Central memory CD8-positive, alpha-beta T cell (primary cell): ENCODE data around the gene KAT14.
"Not testable (repeated sequence)": the region's sequence is repeated elsewhere in the genome, so short reads cannot be mapped to it uniquely, and the experiment has no call there.

ENCODE experiments used
- ATAC-seq: fragments of 150-1000 bp; cut with Tn5 transposase; replicated peaks from 2 replicates; pipeline ENCODE4 v1.10.0; 2022; ENCODE audit warnings: mild to moderate bottlenecking, moderate FRiP score, moderate number of reproducible peaks; ENCODE audit not compliant: poor library complexity, severe bottlenecking; ENCODE audit errors: extremely low read depth
- DNase-seq, 2 donors: peaks; one replicate each; pipeline ENCODE4 v3.0.0; 2021; ENCODE audit warnings: low spot score in 2 of 2
- H3K27ac Mint-ChIP-seq: one replicate; pipeline ENCODE4 v1.8.0; 2022; ENCODE audit warnings: low read depth, mild to moderate bottlenecking, moderate library complexity, mixed read lengths
- H3K27me3 Mint-ChIP-seq: one replicate; pipeline ENCODE4 v1.8.0; 2022; ENCODE audit warnings: mixed read lengths
- H3K36me3 Mint-ChIP-seq: one replicate; pipeline ENCODE4 v1.8.0; 2022; ENCODE audit warnings: mild to moderate bottlenecking, moderate library complexity, mixed read lengths; ENCODE audit not compliant: insufficient read depth
- H3K4me1 Mint-ChIP-seq: one replicate; pipeline ENCODE4 v1.8.0; 2022; ENCODE audit warnings: mixed read lengths
- H3K4me3 Mint-ChIP-seq: one replicate; pipeline ENCODE4 v1.8.0; 2022; ENCODE audit warnings: mild to moderate bottlenecking, moderate library complexity, mixed read lengths
- H3K9me3 Mint-ChIP-seq: one replicate; pipeline ENCODE4 v1.8.0; 2022; ENCODE audit warnings: mixed read lengths

KAT14 gene

DNA sequence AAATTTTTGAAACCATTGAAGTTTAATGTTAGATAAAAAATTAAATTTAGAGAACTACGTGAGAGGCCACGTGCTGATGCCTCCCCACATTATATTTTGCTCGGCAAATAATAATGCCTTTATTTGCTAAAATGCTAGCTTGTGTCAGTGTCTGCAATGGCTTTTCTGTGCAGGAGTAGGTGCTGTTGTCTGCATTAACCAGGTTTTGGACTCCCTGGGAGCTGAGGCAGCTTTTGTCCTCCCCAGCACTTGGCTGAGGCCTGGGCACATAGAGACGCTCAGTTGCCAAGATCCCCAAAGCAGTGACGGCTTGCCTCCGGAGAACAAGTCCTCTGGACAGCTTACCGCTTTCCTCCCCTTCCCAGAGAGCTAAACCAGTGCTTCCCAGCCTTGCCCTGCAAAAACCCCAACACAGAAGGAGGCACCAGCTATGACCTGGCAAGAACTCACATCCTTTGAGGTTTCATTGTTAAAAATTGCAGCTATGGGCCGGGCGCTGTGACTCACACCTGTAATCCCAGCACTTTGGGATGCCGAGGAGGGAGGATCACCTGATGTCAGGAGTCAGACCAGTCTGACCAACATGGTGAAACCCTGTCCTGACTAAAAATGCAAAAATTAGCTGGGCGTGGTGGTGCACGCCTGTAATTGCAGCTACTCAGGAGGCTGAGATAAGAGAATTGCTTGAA lies 59.9 kb downstream of the KAT14 start:
- H3K9me3 Mint-ChIP-seq, result peaks cover 13% of the 10 kb centered on the region
- H3K27ac Mint-ChIP-seq, result no peak overlapping the region
- H3K4me3 Mint-ChIP-seq, result no peak overlapping the region
- no peak for DNase-seq
- no peaks in the 10 kb centered on the region for H3K27me3 Mint-ChIP-seq
- no peak for ATAC-seq
- H3K4me1 Mint-ChIP-seq, result no peaks in the 10 kb centered on the region
- H3K36me3 Mint-ChIP-seq, result no peaks in the 10 kb centered on the region

DNA sequence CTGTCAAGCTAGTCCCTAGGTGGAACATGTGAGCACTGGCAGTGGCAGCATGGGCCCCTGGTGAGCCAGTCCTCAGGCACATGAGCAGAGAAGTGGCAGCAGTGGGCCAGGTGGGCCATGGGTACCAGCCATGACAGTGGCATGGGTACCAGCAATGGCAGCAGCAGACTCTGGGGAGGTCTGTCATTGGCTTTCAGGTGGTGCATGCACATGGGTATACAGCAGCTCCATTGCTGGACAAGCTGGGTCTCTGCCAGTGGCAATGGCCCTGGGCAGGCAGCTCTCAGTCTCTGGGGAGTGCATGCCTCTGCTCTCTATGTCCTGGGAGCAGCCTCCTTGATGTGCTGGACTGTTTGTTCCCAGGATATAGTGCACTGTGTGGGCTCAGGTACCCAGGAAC lies 65.3 kb downstream of the KAT14 start:
- peaks cover 8% of the 10 kb centered on the region for H3K27me3 Mint-ChIP-seq
- no peak overlapping the region for H3K27ac Mint-ChIP-seq
- no peaks in the 10 kb centered on the region for H3K36me3 Mint-ChIP-seq
- H3K4me3 Mint-ChIP-seq, result no peak overlapping the region
- ATAC-seq (no peak), DNase-seq (no peak)
- H3K4me1 Mint-ChIP-seq, result no peaks in the 10 kb centered on the region
- H3K9me3 Mint-ChIP-seq, result peaks cover 14% of the 10 kb centered on the region

DNA sequence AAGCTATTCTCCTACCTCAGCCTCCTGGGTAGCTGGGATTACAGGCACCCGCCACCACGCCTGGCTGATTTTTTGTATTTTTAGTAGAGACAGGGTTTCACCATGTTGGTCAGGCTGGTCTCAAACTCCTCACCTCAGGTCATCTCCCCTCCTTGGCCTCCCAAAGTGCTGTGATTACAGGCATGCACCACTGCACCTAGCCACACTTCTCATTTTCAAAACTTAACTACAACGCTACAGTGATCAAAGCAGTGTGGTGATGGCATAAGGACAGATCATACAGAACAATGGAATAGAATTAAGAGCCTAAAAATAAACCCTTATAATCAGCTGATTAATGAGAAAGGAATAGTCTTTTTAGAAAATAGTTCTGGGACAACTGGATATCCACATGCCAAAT lies 66.0 kb downstream of the KAT14 start:
- H3K27ac Mint-ChIP-seq, H3K4me3 Mint-ChIP-seq, H3K4me1 Mint-ChIP-seq, ATAC-seq, DNase-seq, H3K36me3 Mint-ChIP-seq, H3K27me3 Mint-ChIP-seq: not testable (repeated sequence)
- H3K9me3 Mint-ChIP-seq, result peaks cover 14% of the 10 kb centered on the region

DNA sequence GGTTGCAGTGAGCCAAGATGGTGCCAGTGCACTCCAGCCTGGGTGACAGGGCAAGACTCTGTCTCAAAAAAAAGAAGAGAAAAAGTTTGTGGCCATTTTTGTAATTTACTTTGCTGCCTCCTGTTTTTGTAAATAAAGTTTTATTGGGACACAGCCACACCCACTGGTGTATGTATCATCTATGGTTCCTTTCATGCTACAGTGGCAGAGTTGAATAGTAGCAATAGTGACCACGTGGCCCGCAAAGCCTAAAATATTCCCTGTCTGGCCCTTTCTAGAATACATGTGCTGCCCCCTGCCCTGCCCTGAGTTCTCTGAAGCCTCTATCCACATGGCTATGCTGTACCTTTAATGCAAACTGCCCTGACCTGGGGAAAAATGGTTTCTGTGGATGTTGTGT lies 75.3 kb downstream of the KAT14 start:
- Mint-ChIP-seq H3K4me1 (no peaks in the 10 kb centered on the region), H3K4me3 (no peak overlapping the region), H3K9me3 (no peaks in the 10 kb centered on the region), H3K36me3 (no peaks in the 10 kb centered on the region), H3K27me3 (peaks cover 29% of the 10 kb centered on the region), H3K27ac (no peak overlapping the region)
- DNase-seq, result no peak
- no peak for ATAC-seq

DNA sequence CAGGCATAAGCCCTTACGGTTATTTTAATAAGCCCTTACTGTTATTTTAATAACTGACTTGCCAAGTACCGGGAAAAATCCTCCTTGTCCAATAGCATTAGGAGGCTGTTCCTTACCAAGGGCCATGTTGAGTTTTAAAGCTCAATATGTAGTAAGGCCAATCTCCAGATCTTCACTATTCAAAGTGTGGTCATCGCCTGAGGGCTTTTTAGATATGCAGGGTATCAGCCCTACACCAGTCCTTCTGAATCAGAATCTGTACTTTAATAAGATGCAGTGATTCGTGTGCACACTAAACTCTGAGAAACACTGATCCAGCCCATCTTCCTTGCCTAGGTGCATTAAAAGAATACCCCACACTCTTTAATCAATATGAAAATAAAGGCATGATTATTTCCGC lies 77.9 kb downstream of the KAT14 start:
- no peak for ATAC-seq
- Mint-ChIP-seq H3K4me1 (no peaks in the 10 kb centered on the region), H3K27ac (no peak overlapping the region), H3K9me3 (no peaks in the 10 kb centered on the region), H3K36me3 (no peaks in the 10 kb centered on the region), H3K27me3 (peaks cover 45% of the 10 kb centered on the region), H3K4me3 (no peak overlapping the region)
- no peak for DNase-seq

DNA sequence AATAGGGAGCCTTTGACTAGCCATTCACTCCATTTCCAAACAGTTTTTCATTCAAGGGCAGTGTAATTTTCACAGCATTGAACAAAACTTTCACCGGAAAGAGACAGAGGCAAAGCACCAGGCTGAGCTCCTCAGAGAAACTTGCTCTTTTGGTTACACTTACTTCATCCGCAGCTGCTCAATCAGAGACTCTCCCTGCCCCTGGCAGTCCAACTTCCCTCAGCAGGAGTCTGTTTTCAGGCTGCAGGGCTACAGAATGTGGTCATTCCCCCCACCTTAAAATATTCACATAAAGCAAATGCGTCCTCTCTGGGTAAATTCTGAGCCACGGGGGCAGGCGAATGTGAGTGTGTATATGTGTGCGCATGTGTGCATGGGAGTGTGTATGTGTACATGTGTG lies 80.6 kb downstream of the KAT14 start:
- H3K36me3 Mint-ChIP-seq, result no peaks in the 10 kb centered on the region
- ATAC-seq (no peak), DNase-seq (no peak)
- H3K4me1 Mint-ChIP-seq, result no peaks in the 10 kb centered on the region
- no peak overlapping the region for H3K27ac Mint-ChIP-seq
- peaks cover 69% of the 10 kb centered on the region for H3K27me3 Mint-ChIP-seq
- H3K9me3 Mint-ChIP-seq, result no peaks in the 10 kb centered on the region
- no peak overlapping the region for H3K4me3 Mint-ChIP-seq

DNA sequence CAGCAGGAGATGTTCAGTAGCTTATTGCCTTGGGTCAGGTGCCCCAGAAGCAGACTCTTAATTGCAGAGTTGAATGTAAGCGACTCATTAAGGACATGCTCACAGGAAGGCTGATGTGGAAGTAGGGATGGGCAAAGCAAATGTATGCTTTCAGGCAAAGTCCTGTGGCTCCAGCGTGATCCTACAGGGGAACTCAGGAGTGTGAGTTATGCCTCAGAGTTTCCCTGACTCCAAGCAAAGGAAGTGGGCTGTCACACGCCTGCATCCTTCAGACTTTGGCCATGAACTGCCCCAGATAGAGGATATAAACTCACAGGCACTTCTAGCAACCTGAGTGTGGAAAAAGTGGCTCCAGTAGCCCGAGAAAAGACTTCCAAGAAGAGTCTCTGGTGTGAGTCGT lies 85.7 kb downstream of the KAT14 start:
- DNase-seq (no peak), ATAC-seq (no peak)
- H3K4me3 Mint-ChIP-seq, result no peak overlapping the region
- H3K27ac Mint-ChIP-seq, result no peak overlapping the region
- H3K36me3 Mint-ChIP-seq, result no peaks in the 10 kb centered on the region
- peaks cover 67% of the 10 kb centered on the region for H3K27me3 Mint-ChIP-seq
- H3K4me1 Mint-ChIP-seq, result no peaks in the 10 kb centered on the region
- no peaks in the 10 kb centered on the region for H3K9me3 Mint-ChIP-seq

DNA sequence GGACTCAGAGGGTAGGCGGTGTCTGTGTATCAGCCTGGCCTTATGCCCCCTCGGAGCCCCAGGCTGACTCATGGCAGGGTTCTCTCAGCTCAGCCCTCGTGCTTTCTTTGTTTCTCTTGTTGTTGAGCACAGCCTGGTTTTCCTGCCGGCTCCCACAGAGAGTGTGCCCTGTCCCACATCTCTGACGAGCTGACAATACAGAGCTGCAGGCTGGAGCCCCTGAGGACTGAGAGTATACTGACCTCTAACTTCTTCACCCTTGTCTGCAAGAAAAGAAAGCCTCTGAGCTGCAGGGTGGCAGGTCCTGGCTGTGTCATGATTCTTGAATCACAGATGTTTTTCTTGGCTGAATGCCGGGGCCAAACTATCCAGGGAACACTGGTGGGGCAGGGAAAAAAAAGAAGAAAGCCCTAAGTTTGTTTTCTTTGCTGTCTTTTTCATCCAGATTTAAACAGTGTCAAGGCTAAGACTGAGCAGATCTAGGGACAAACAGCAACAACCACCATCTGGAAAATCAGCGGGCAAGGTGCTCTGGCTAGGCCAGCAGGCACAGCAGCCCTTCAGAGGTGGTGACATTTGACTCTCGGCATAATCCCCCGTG lies 87.4 kb downstream of the KAT14 start:
- peaks cover 57% of the 10 kb centered on the region for H3K27me3 Mint-ChIP-seq

DNA sequence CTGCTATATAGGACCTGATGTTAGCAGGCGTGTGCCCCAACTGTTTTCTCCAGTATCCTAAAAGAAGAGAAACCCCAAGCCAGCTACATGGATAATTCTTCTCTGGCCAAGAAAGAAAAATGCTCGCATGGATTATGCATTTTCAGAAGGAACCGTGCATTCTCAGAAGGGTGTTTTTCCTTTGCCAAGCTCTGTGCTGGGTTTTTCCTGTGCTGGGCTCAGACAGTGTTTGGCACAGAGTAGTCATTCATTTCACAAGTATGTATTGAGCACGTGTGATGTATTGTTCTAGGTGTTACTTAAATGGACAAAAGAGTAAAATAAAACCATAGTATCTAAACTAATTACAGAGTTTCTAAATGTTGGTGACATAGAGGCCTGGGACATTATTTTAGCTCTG lies 88.0 kb downstream of the KAT14 start:
- Mint-ChIP-seq H3K27me3 (peaks cover 51% of the 10 kb centered on the region), H3K9me3 (no peaks in the 10 kb centered on the region), H3K27ac (no peak overlapping the region), H3K4me1 (no peaks in the 10 kb centered on the region), H3K4me3 (no peak overlapping the region), H3K36me3 (no peaks in the 10 kb centered on the region)
- DNase-seq (no peak), ATAC-seq (no peak)

More for the DNA sequence above, 87.4 kb downstream of the KAT14 start:
- Mint-ChIP-seq H3K4me3 (no peak overlapping the region), H3K36me3 (no peaks in the 10 kb centered on the region), H3K9me3 (no peaks in the 10 kb centered on the region), H3K27ac (no peak overlapping the region), H3K4me1 (no peaks in the 10 kb centered on the region)
- ATAC-seq, result no peak
- no peak for DNase-seq

DNA sequence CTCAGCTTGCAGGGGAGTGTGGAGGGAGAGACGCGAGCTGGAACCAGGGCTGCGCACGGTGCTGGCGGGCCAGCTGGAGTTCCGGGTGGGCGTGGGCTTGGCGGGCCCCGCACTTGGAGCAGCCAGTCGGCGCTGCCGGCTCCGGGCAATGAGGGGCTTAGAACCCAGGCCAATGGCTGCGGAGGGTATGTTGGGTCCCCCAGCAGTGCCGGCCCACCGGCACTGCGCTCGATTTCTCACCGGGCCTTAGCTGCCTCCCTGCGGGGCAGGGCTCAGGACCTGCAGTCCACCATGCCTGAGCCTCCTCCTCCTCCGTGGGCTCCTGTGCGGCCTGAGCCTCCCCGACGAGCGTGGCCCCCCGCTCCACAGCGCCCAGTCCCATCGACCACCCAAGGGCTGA lies 89.1 kb downstream of the KAT14 start:
- not testable (repeated sequence) for H3K4me3 Mint-ChIP-seq, H3K9me3 Mint-ChIP-seq, H3K36me3 Mint-ChIP-seq, ATAC-seq, H3K27ac Mint-ChIP-seq, H3K4me1 Mint-ChIP-seq, DNase-seq
- peaks cover 40% of the 10 kb centered on the region for H3K27me3 Mint-ChIP-seq

DNA sequence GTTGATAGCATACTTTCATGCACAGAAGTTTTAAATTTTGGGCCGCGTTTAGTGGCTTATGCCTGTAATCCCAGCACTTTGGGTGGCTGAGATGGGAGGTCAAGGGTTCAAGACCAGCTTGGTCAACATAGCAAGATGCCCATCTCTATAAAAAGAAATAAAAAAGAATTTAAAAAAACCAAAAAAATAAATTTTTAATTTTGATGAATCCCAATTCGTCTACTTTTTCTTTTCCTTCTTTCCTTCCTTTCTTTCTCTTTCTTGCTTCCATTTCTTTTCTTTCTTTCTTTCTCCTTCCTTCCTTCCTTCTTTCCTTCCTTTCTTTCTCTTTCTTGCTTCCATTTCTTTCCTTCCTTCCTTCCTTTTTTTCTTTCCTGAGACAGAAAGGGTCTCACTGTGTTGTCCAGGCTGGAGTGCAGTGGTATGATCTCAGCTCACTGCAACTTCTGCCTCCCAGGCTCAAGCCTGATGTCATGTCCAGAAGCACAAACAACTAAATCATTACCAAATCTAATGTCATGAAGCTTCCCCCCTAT lies 95.8 kb downstream of the KAT14 start:
- Mint-ChIP-seq H3K4me1 (no peaks in the 10 kb centered on the region), H3K9me3 (no peaks in the 10 kb centered on the region), H3K27ac (no peak overlapping the region), H3K4me3 (no peak overlapping the region), H3K36me3 (peaks cover 2% of the 10 kb centered on the region), H3K27me3 (peaks cover 54% of the 10 kb centered on the region)
- DNase-seq (no peak), ATAC-seq (no peak)
